ENCODE data around the gene FBXL17.

The FBXL17 gene

GRCh38 chr5:107887166-107887943 is 494.5 kb downstream of the FBXL17 start:
- DNase-seq: no peak

- no peak for DNase-seq
Observed at GRCh38 chr5:107885601-107886000, 496.3 kb downstream of the FBXL17 start.

GRCh38 chr5:107884871-107885270 is 497.0 kb downstream of the FBXL17 start:
- no peak for DNase-seq

- no peak for DNase-seq
Observed at GRCh38 chr5:107878661-107879060, 503.2 kb downstream of the FBXL17 start.

GRCh38 chr5:107876906-107877305 is 505.0 kb downstream of the FBXL17 start:
- DNase-seq: no peak

- DNase-seq: no peak
Observed at GRCh38 chr5:107876261-107876660, 505.6 kb downstream of the FBXL17 start.

- DNase-seq: no peak
Observed at GRCh38 chr5:107875833-107876232, 506.1 kb downstream of the FBXL17 start.

GRCh38 chr5:107874795-107875194 is 507.1 kb downstream of the FBXL17 start:
- no peak for DNase-seq

GRCh38 chr5:107873877-107874276 is 508.0 kb downstream of the FBXL17 start:
- DNase-seq: no peak

GRCh38 chr5:107871023-107871422 is 510.9 kb downstream of the FBXL17 start:
- no peak for DNase-seq

- no peak for DNase-seq
Observed at GRCh38 chr5:107869438-107870115, 512.3 kb downstream of the FBXL17 start.

- DNase-seq: no peak
Observed at GRCh38 chr5:107868650-107869409, 513.1 kb downstream of the FBXL17 start.

GRCh38 chr5:107867266-107867665 is 514.6 kb downstream of the FBXL17 start:
- DNase-seq: no peak

GRCh38 chr5:107864793-107865192 is 517.1 kb downstream of the FBXL17 start:
- no peak for DNase-seq

GRCh38 chr5:107863125-107863524 is 518.8 kb downstream of the FBXL17 start:
- no peak for DNase-seq

GRCh38 chr5:107861565-107861964 is 520.3 kb downstream of the FBXL17 start:
- DNase-seq: no peak

- no peak for DNase-seq
Observed at GRCh38 chr5:107860044-107860443, 521.9 kb downstream of the FBXL17 start.

GRCh38 chr5:107858788-107859187 is 523.1 kb downstream of the FBXL17 start:
- DNase-seq: no peak

GRCh38 chr5:107858324-107858723 is 523.6 kb downstream of the FBXL17 start:
- no peak for DNase-seq

GRCh38 chr5:107857785-107858184 is 524.1 kb downstream of the FBXL17 start:
- DNase-seq: no peak

- DNase-seq: no peak
Observed at GRCh38 chr5:107855171-107855570, 526.7 kb downstream of the FBXL17 start.

- no peak for DNase-seq
Observed at GRCh38 chr5:107853696-107854095, 528.2 kb downstream of the FBXL17 start.

- no peak for DNase-seq
Observed at GRCh38 chr5:107853031-107853430, 528.9 kb downstream of the FBXL17 start.

GRCh38 chr5:107849118-107849517 is 532.8 kb downstream of the FBXL17 start:
- DNase-seq: no peak

Measured in NCI-H187 treated with DMSO at 0.1 percent for 48 hours (cell line).